Astrocyte (in vitro differentiated cells and primary cell): ENCODE measurements around the gene ATXN10. TPM values are rescaled to one million over a fixed set of nuclear protein-coding genes. Genes with fewer than 3 reads are reported as not detected.

Experiments used
- DNase-seq: peaks from one replicate; pipeline ENCODE4 v3.0.0-alpha.2; 2010; ENCODE audit warnings: low read depth
- FAIRE-seq: peaks from 2 replicates; lab custom pipeline; 2011; peaks lifted over from hg19 to GRCh38; lab: Jason Lieb, UNC
- H2AFZ ChIP-seq: 2 replicates; pipeline ENCODE4 v1.6.0; 2012; ENCODE audit warnings: low read depth, low read length, inconsistent platforms
- H3K27ac ChIP-seq: 2 replicates; pipeline ENCODE4 v1.5.1; 2011; ENCODE audit warnings: low read depth, low read length, inconsistent platforms
- H3K27me3 ChIP-seq: 2 replicates; pipeline ENCODE4 v1.6.0; 2011; ENCODE audit warnings: low read length, inconsistent platforms; ENCODE audit not compliant: insufficient read depth
- H3K36me3 ChIP-seq: 2 replicates; pipeline ENCODE4 v1.5.1; 2011; ENCODE audit warnings: low read length, inconsistent platforms; ENCODE audit not compliant: insufficient read depth
- H3K4me1 ChIP-seq: 2 replicates; pipeline ENCODE4 v1.5.1; 2011; ENCODE audit warnings: low read length, inconsistent platforms; ENCODE audit not compliant: insufficient read depth
- H3K4me2 ChIP-seq: 2 replicates; pipeline ENCODE4 v1.6.0; 2012; ENCODE audit warnings: low read length, inconsistent platforms
- H3K4me3 ChIP-seq: 2 replicates; pipeline ENCODE4 v1.5.1; 2011; ENCODE audit warnings: low read depth, mild to moderate bottlenecking, low read length, inconsistent platforms; ENCODE audit not compliant: insufficient read depth
- H3K79me2 ChIP-seq: 2 replicates; pipeline ENCODE4 v1.6.0; 2012; ENCODE audit warnings: mild to moderate bottlenecking, low read length, inconsistent platforms; ENCODE audit not compliant: insufficient read depth
- H3K9ac ChIP-seq: 2 replicates; pipeline ENCODE4 v1.6.0; 2012; ENCODE audit warnings: mild to moderate bottlenecking, low read length, inconsistent platforms
- H3K9me3 ChIP-seq: 2 replicates; pipeline ENCODE4 v1.5.1; 2012; ENCODE audit warnings: low read depth, mild to moderate bottlenecking, low read length, inconsistent platforms; ENCODE audit not compliant: insufficient read depth
- H4K20me1 ChIP-seq: 2 replicates; pipeline ENCODE4 v1.6.0; 2012; ENCODE audit warnings: low read length, inconsistent platforms; ENCODE audit not compliant: insufficient read depth
- H3K27ac Mint-ChIP-seq: one replicate; pipeline ENCODE4 v1.8.0; 2021; ENCODE audit warnings: mild to moderate bottlenecking, mixed read lengths; ENCODE audit not compliant: unreplicated experiment
- H3K27me3 Mint-ChIP-seq: one replicate; pipeline ENCODE4 v1.8.0; 2021; ENCODE audit warnings: low read depth, mixed read lengths; ENCODE audit not compliant: unreplicated experiment
- H3K36me3 Mint-ChIP-seq: one replicate; pipeline ENCODE4 v1.8.0; 2021; ENCODE audit warnings: low read depth, mixed read lengths; ENCODE audit not compliant: unreplicated experiment
- H3K4me1 Mint-ChIP-seq: one replicate; pipeline ENCODE4 v1.8.0; 2021; ENCODE audit warnings: low read depth, mixed read lengths; ENCODE audit not compliant: unreplicated experiment
- H3K4me3 Mint-ChIP-seq: one replicate; pipeline ENCODE4 v1.8.0; 2021; ENCODE audit warnings: mild to moderate bottlenecking, moderate library complexity, mixed read lengths; ENCODE audit not compliant: unreplicated experiment
- H3K9me3 Mint-ChIP-seq: one replicate; pipeline ENCODE4 v1.8.0; 2021; ENCODE audit warnings: mild to moderate bottlenecking, mixed read lengths; ENCODE audit not compliant: unreplicated experiment
- EZH2 ChIP-seq: IDR thresholded peaks from 2 replicates; pipeline ENCODE4 v1.6.1; 2012; ENCODE audit warnings: mild to moderate bottlenecking, low read length, inconsistent platforms; ENCODE audit not compliant: insufficient read depth
- total RNA-seq: library from RNA; stranded (reverse); gene quantifications from 2 replicates; pipeline ENCODE4 v1.2.1, GENCODE V29; 2021
- TF ChIP-seq, protein P1 (sequence below): IDR thresholded peaks from 2 replicates; pipeline ENCODE4 v1.5.1; 2011; ENCODE audit warnings: low read depth, mild to moderate bottlenecking, inconsistent platforms, low read length, moderate library complexity; ENCODE audit not compliant: insufficient read depth

ATXN10 gene
- total RNA-seq, 1 donor from 2014 or later: 195 TPM

GRCh38 chr22:45864959-45865476 is 193.4 kb downstream of the ATXN10 start:
- peaks cover 3% of the 10 kb centered on the region for H4K20me1 ChIP-seq
- H3K4me3 ChIP-seq: no peak overlapping the region
- DNase-seq (no peak), FAIRE-seq (no peak)
- Mint-ChIP-seq H3K9me3 (no peaks in the 10 kb centered on the region), H3K27ac (peak overlapping the region; percentile 66), H3K4me1 (peaks cover 7% of the 10 kb centered on the region), H3K36me3 (peaks cover 9% of the 10 kb centered on the region), H3K4me3 (peak overlapping the region; percentile 60), H3K27me3 (peaks cover 40% of the 10 kb centered on the region)
- H3K9me3 ChIP-seq: no peaks in the 10 kb centered on the region
- H3K79me2 ChIP-seq: no peaks in the 10 kb centered on the region
- H3K4me1 ChIP-seq: peaks cover 16% of the 10 kb centered on the region
- H3K4me2 ChIP-seq: peak overlapping the region; percentile 54
- TF ChIP-seq, protein P1, sequence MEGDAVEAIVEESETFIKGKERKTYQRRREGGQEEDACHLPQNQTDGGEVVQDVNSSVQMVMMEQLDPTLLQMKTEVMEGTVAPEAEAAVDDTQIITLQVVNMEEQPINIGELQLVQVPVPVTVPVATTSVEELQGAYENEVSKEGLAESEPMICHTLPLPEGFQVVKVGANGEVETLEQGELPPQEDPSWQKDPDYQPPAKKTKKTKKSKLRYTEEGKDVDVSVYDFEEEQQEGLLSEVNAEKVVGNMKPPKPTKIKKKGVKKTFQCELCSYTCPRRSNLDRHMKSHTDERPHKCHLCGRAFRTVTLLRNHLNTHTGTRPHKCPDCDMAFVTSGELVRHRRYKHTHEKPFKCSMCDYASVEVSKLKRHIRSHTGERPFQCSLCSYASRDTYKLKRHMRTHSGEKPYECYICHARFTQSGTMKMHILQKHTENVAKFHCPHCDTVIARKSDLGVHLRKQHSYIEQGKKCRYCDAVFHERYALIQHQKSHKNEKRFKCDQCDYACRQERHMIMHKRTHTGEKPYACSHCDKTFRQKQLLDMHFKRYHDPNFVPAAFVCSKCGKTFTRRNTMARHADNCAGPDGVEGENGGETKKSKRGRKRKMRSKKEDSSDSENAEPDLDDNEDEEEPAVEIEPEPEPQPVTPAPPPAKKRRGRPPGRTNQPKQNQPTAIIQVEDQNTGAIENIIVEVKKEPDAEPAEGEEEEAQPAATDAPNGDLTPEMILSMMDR: no peak
- TF ChIP-seq EZH2: no peak
- H3K27ac ChIP-seq: no peak overlapping the region
- H3K9ac ChIP-seq: no peak overlapping the region
- no peak overlapping the region for H2AFZ ChIP-seq
- no peaks in the 10 kb centered on the region for H3K36me3 ChIP-seq
- peaks cover 5% of the 10 kb centered on the region for H3K27me3 ChIP-seq

DNA sequence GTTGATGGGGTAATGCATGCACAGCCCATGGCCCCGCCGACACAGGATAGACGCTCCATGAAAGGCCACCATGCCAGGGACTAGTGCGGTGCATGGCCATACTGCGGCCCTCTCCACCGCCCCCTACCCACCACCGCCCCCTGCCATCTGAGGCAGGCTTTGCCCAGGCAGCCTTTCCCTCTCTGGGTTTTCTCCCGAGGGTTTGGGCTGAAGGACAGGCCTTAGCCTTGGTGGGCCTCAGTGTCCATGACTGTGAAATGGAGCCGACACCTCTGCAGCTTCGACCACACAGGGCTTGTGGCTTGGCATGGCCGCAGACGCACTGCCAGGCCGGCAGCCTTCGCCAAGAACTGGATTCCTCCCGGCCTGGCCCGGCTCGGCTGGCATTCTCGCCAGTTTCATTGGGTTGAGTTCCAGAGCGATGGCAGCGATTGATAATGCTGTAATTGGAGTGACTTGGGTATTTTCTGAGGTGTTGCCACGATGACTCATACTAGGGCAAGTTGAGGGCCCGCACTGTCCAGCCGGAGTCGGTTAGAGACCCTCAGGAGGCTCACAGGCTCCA is 194.0 kb downstream of the ATXN10 start:
- FAIRE-seq (no peak), DNase-seq (no peak)
- Histone ChIP-seq H3K9ac (no peak overlapping the region), H3K4me2 (no peak overlapping the region), H3K4me3 (no peak overlapping the region), H4K20me1 (peaks cover 3% of the 10 kb centered on the region), H2AFZ (no peak overlapping the region), H3K9me3 (no peaks in the 10 kb centered on the region), H3K4me1 (peaks cover 16% of the 10 kb centered on the region), H3K36me3 (no peaks in the 10 kb centered on the region), H3K27me3 (peaks cover 5% of the 10 kb centered on the region), H3K27ac (no peak overlapping the region), H3K79me2 (no peaks in the 10 kb centered on the region)
- Mint-ChIP-seq H3K36me3 (peaks cover 11% of the 10 kb centered on the region), H3K27ac (no peak overlapping the region), H3K4me3 (peak overlapping the region; percentile 20), H3K27me3 (peaks cover 46% of the 10 kb centered on the region), H3K9me3 (peaks cover 3% of the 10 kb centered on the region), H3K4me1 (peaks cover 7% of the 10 kb centered on the region)
- TF ChIP-seq EZH2: no peak
- TF ChIP-seq, protein P1: no peak

- Histone ChIP-seq H2AFZ (no peak overlapping the region), H3K9ac (no peak overlapping the region), H3K27ac (no peak overlapping the region), H3K4me1 (peaks cover 16% of the 10 kb centered on the region), H4K20me1 (peaks cover 3% of the 10 kb centered on the region), H3K4me3 (no peak overlapping the region), H3K4me2 (peak overlapping the region; percentile 69), H3K27me3 (peaks cover 5% of the 10 kb centered on the region), H3K79me2 (no peaks in the 10 kb centered on the region), H3K9me3 (no peaks in the 10 kb centered on the region), H3K36me3 (no peaks in the 10 kb centered on the region)
- TF ChIP-seq EZH2: no peak
- TF ChIP-seq, protein P1: no peak
- no peak for FAIRE-seq
- H3K27ac Mint-ChIP-seq: no peak overlapping the region
- H3K4me1 Mint-ChIP-seq: peaks cover 7% of the 10 kb centered on the region
- DNase-seq: no peak
- H3K9me3 Mint-ChIP-seq: peaks cover 3% of the 10 kb centered on the region
- H3K27me3 Mint-ChIP-seq: peaks cover 49% of the 10 kb centered on the region
- peak overlapping the region; percentile 20 for H3K4me3 Mint-ChIP-seq
- H3K36me3 Mint-ChIP-seq: peaks cover 11% of the 10 kb centered on the region
Measured at GRCh38 chr22:45866126-45866645, 194.6 kb downstream of the ATXN10 start.
